ENCODE data around the gene SERPINB1. TPM values are rescaled to one million over a fixed set of nuclear protein-coding genes. Genes with fewer than 3 reads are reported as not detected.

SERPINB1 gene
- total RNA-seq, 1 experiment from 2014 or later = 18.4 TPM

- Histone ChIP-seq H3K9ac (ENCODE audit: extremely low read depth, insufficient read length, low read length) (no peak overlapping the region), H2AK5ac (ENCODE audit: insufficient read length, low read length) (no peak overlapping the region), H4K20me1 (ENCODE audit: control insufficient read depth, insufficient read depth, insufficient read length) (no peaks in the 10 kb centered on the region), H3K56ac (ENCODE audit: insufficient read length, low read depth, low read length) (no peak overlapping the region), H3K9me3 (ENCODE audit: control insufficient read depth, low read depth, low read length) (no peaks in the 10 kb centered on the region), H4K5ac (ENCODE audit: insufficient read length, low read depth, low read length) (no peak overlapping the region), H3K79me1 (ENCODE audit: insufficient read depth, low read depth, low read length, poor library complexity, severe bottlenecking) (no peaks in the 10 kb centered on the region), H3K27me3 (ENCODE audit: insufficient read depth, low read length) (no peaks in the 10 kb centered on the region), H2BK12ac (ENCODE audit: insufficient read length, low read depth, low read length) (no peak overlapping the region), H2BK120ac (ENCODE audit: low read depth, low read length, poor library complexity, severe bottlenecking) (no peak overlapping the region), H2BK15ac (ENCODE audit: low read depth, low read length) (no peak overlapping the region), H4K91ac (ENCODE audit: insufficient read length, low read depth, low read length) (no peak overlapping the region), H3K23me2 (ENCODE audit: insufficient read length, low read depth, low read length, poor library complexity, severe bottlenecking) (no peaks in the 10 kb centered on the region), H3K27ac (ENCODE audit: insufficient read length, low read depth, low read length) (no peak overlapping the region), H3K23ac (ENCODE audit: insufficient read length, low read depth, low read length) (no peak overlapping the region), H3K79me2 (ENCODE audit: insufficient read depth, low read length) (no peaks in the 10 kb centered on the region), H4K8ac (replicated peaks; ENCODE audit: insufficient read length, low read depth, low read length) (no peak overlapping the region), H2AFZ (ENCODE audit: low read length) (no peak overlapping the region), H3K4me1 (ENCODE audit: insufficient read depth, low read length) (no peaks in the 10 kb centered on the region), H2BK5ac (ENCODE audit: insufficient read length, low read length) (no peak overlapping the region), H3K4ac (ENCODE audit: low read depth, low read length) (no peak overlapping the region), H3K4me2 (ENCODE audit: insufficient read depth, insufficient read length, low read length) (no peak overlapping the region), H2BK20ac (ENCODE audit: low read depth, low read length, poor library complexity, severe bottlenecking) (no peak overlapping the region), H3K14ac (ENCODE audit: insufficient read depth, low read length) (no peak overlapping the region), H3K18ac (ENCODE audit: insufficient read length, low read depth, low read length) (no peak overlapping the region), H3T11ph (ENCODE audit: low read length) (no peak overlapping the region)
- peaks cover 0 to 9% (median 1%) of the 10 kb centered on the region in 3 experiments; a peak in 4 of 7 replicates for H3K36me3 Mint-ChIP-seq (ENCODE audit: insufficient read depth in 1 of 3, low read depth in 3 of 3)
- no peak overlapping the region for H3K27ac Mint-ChIP-seq
- H3K4me3 Mint-ChIP-seq = no peak overlapping the region
- H3K27me3 Mint-ChIP-seq (ENCODE audit: low read depth) = no peaks in the 10 kb centered on the region
- no peak for DNase-seq
- H3K4me1 Mint-ChIP-seq = no peaks in the 10 kb centered on the region
- no CpG with 5 or more reads among the region's 3 CpGs for WGBS (ENCODE audit: extremely low coverage, insufficient read length, low lambda C conversion rate)
- peaks cover 14 to 15% of the 10 kb centered on the region in 2 experiments for H3K9me3 Mint-ChIP-seq
- no peak for TF ChIP-seq CTCF (conservative IDR thresholded peaks at IDR 0.05)
Observed at GRCh38 chr6:2818593-2818992, 23.1 kb downstream of the SERPINB1 start.
